HG03175 (cell line): ENCODE results near the gene PROCR.
"Not testable (repeated sequence)": the region's sequence is repeated elsewhere in the genome, so short reads cannot be mapped to it uniquely, and the experiment has no call there.

ENCODE experiments used
- ATAC-seq: cut with Tn5 transposase; IDR thresholded peaks from one replicate; pipeline ENCODE4 v1.9.1; 2021; ENCODE audit warnings: mild to moderate bottlenecking, moderate library complexity; ENCODE audit not compliant: unreplicated experiment

The PROCR gene

GRCh38 chr20:35192118-35192872 lies 20.4 kb downstream of the PROCR start:
- no peak for ATAC-seq

- ATAC-seq: not testable (repeated sequence)
Observed at GRCh38 chr20:35193031-35193791, 21.3 kb downstream of the PROCR start.

GRCh38 chr20:35196313-35196712 lies 24.4 kb downstream of the PROCR start:
- no peak for ATAC-seq

GRCh38 chr20:35199740-35200139 lies 27.9 kb downstream of the PROCR start:
- no peak for ATAC-seq

- ATAC-seq: no peak
Observed at GRCh38 chr20:35200267-35200666, 28.4 kb downstream of the PROCR start.

- not testable (repeated sequence) for ATAC-seq
Observed at GRCh38 chr20:35201467-35201866, 29.6 kb downstream of the PROCR start.

- no peak for ATAC-seq
Observed at GRCh38 chr20:35206802-35207201, 34.9 kb downstream of the PROCR start.

- ATAC-seq: no peak
Observed at GRCh38 chr20:35207950-35208611, 36.2 kb downstream of the PROCR start.

- no peak for ATAC-seq
Observed at GRCh38 chr20:35215066-35215956, 43.4 kb downstream of the PROCR start.

- no peak for ATAC-seq
Observed at GRCh38 chr20:35216541-35216940, 44.7 kb downstream of the PROCR start.

- no peak for ATAC-seq
Observed at GRCh38 chr20:35223941-35224340, 52.1 kb downstream of the PROCR start.

GRCh38 chr20:35224536-35224935 lies 52.7 kb downstream of the PROCR start:
- ATAC-seq: no peak

- no peak for ATAC-seq
Observed at GRCh38 chr20:35225319-35226125, 53.6 kb downstream of the PROCR start.

GRCh38 chr20:35226126-35226883 lies 54.4 kb downstream of the PROCR start, which contains the start of gene MMP24:
Gene MMP24, plus strand, starts transcription at chr20:35226690. Its CDS starts 49 bp downstream, at chr20:35226739.
- ATAC-seq: no peak
